ENCODE data around the gene CAPN14. TPM values are rescaled to one million over a fixed set of nuclear protein-coding genes. Genes with fewer than 3 reads are reported as not detected.

CAPN14 gene
- total RNA-seq, 2 experiments from 2014 or later: 0.59 to 0.69 TPM

DNA sequence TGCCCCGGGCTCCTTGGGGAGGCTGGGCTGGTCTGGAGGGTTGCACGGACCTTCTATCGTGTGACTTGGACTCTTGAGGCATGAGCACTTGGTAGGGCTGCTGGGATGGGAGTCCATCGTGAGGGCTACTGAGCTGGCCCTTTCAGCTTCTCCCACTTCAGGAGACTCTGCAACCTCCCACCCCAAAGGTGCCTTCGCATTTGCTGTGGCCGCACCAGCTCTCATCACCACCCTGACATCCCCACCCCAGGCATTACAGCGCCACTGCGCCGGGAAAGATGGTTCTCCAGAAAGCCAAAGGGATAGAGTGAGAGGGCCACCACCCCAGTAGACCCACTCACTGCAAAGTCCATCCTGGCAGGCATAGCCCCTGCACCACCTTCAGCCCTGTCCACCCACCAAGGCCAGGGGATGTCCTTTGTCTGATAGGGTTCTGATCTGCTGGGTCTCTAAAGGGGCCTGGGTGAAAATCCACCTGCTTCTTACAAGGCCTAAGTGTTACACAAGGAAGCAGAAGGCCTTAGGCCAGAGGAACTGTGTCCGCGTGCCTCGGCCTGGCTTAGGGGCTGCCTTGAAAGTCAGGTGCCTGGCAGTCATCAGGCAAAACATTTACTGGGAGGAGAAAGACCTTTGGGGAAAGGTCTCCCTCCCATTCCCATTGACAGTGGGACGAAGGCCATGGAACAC, 21.7 kb upstream of the CAPN14 start:
- ChIA-PET POLR2A (no interaction called here), CTCF (interaction anchor here (1.0 kb wide), 1 partner anchor 94 kb away, joined by 3 read pairs; no protein-coding TSS in a partner anchor)
- Mint-ChIP-seq H3K9me3 (no peaks in the 10 kb centered on the region), H3K27me3 (no peaks in the 10 kb centered on the region), H3K4me3 (no peak overlapping the region), H3K27ac (no peak overlapping the region), H3K36me3 (ENCODE audit: low read depth) (no peaks in the 10 kb centered on the region), H3K4me1 (ENCODE audit: low read depth) (peaks cover 9% of the 10 kb centered on the region)
- no peak for DNase-seq
- TF ChIP-seq, protein P1, sequence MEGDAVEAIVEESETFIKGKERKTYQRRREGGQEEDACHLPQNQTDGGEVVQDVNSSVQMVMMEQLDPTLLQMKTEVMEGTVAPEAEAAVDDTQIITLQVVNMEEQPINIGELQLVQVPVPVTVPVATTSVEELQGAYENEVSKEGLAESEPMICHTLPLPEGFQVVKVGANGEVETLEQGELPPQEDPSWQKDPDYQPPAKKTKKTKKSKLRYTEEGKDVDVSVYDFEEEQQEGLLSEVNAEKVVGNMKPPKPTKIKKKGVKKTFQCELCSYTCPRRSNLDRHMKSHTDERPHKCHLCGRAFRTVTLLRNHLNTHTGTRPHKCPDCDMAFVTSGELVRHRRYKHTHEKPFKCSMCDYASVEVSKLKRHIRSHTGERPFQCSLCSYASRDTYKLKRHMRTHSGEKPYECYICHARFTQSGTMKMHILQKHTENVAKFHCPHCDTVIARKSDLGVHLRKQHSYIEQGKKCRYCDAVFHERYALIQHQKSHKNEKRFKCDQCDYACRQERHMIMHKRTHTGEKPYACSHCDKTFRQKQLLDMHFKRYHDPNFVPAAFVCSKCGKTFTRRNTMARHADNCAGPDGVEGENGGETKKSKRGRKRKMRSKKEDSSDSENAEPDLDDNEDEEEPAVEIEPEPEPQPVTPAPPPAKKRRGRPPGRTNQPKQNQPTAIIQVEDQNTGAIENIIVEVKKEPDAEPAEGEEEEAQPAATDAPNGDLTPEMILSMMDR (IDR thresholded peaks at IDR 0.05): no peak
- no peak for ATAC-seq
- intact Hi-C loops (cut with micrococcal nuclease): no loop called here

DNA sequence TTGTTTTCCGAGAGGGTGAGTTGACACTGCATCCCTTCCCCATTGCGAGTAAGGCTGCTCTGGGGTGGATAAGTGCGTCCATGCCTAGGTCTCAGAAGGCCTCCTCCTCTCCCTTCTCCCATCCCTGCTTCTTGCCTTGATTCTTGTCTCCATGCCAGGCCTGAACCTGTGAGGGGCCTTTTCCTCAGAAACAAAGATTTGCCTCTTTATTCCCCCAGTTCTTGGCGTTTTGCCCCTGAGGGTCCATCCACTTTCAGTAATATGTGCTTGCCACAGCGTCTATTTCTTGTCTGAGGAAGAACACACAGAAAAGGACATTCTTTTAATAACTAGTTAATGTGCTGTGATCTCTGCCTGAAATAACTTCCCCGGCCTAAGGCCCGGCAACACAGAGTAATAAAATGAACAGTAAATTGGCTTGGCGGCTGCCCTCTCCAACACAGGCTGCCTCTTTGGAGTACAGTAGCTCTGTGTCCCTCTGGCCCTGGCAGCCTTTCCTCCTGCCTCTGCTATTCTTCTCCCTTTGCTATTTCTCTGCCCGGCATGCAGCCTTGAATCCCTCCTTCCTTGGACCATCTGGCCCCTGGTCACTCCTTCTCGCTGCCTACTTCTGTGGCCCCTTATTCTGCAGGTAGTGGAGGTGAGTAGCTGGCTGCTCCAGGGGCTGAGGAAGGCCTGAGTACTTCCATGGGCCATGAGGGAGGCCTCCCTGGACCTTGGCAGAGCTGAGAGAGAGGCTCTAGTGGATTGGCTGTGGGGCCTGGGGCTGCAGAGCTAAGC, 21.0 kb upstream of the CAPN14 start:
- POLR2A ChIA-PET: no interaction called here
- no peaks in the 10 kb centered on the region for H3K27me3 Mint-ChIP-seq

DNA sequence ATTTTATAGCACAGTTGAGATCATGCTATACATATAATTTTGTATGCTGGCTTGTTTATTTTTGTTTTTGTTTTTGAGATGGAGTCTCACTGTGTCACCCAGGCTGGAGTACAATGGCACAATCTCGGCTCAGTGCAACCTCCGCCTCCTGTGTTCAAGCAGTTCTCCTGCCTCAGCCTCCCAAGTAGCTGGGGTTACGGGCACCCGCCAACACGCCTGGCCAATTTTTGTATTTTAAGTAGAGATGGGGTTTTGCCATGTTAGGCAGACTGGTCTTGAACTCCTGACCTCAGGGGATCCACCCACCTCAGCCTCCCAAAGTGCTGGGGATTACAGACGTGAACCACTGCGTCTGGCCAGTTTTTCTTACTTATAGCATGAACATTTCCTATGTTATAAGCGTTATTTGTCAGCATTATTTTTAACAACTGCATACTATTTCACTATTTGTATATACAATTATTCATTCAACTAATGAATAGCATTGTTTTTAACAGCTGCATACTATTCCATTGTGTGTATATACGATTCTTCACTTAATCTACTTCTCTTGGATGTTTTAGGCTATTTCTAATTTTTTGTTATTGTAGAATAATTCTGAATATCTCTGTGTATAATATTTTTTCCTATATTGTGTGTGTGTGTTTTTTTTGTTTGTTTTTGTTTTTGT, 20.2 kb upstream of the CAPN14 start:
- Mint-ChIP-seq H3K36me3 (ENCODE audit: low read depth) (no peaks in the 10 kb centered on the region), H3K4me3 (no peak overlapping the region), H3K4me1 (ENCODE audit: low read depth) (peaks cover 14% of the 10 kb centered on the region), H3K27ac (no peak overlapping the region), H3K9me3 (no peaks in the 10 kb centered on the region), H3K27me3 (no peaks in the 10 kb centered on the region)
- no peak for ATAC-seq
- ChIA-PET CTCF (interaction anchor here (0.7 kb wide), 1 partner anchor 68 kb away, joined by 3 read pairs; no protein-coding TSS in a partner anchor), POLR2A (no interaction called here)
- TF ChIP-seq, protein P1 (IDR thresholded peaks at IDR 0.05): no peak
- DNase-seq: no peak
- intact Hi-C loops (cut with micrococcal nuclease): no loop called here

More for the DNA sequence above, 21.0 kb upstream of the CAPN14 start:
- no peak for DNase-seq
- no peak for ATAC-seq
- intact Hi-C loops (cut with micrococcal nuclease): no loop called here
- Mint-ChIP-seq H3K4me3 (no peak overlapping the region), H3K27ac (no peak overlapping the region), H3K36me3 (ENCODE audit: low read depth) (no peaks in the 10 kb centered on the region), H3K9me3 (no peaks in the 10 kb centered on the region), H3K4me1 (ENCODE audit: low read depth) (peaks cover 10% of the 10 kb centered on the region)
- CTCF ChIA-PET: interaction anchor here (1.0 kb wide), 1 partner anchor 95 kb away, joined by 3 read pairs; no protein-coding TSS in a partner anchor
- TF ChIP-seq, protein P1 (IDR thresholded peaks at IDR 0.05): no peak

DNA sequence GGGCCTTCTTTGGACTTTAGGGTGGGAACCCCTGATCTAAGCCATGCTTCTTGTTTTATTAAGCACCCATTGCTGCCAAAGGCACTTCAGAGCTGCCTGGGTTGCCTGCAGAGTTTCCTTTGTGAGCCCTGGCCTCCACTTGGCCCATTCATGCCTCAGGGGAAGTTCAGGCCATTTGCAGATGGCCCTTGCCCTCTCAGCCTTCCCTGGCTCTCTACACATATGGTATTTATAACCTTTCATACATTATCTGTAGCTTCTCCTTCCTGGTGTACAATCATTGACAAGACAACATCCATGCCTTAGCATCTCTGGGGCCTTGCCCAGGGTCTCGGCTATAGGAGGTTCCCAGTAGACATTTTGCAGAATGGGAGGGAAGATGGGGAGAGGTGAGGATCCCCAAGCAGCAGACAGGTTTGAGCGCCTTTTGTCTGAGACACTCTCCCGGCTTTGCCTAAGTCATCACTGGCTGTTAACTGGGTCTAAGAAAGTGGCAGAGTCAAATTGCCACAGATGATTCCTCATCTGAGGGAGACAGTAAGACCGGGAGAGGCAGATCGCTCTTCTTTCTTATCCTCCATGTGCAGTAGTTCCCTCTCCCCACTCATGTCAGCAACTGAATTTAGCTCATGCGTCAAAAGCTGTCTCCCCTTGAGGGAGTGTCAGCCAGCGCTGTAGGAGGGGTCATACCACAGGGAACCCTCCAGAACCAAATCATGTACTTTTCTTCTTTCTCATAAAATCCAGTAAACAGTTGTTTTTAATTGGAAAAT, 19.3 kb upstream of the CAPN14 start:
- H3K36me3 Mint-ChIP-seq (ENCODE audit: low read depth): no peaks in the 10 kb centered on the region
- ChIA-PET POLR2A (interaction anchor here (0.7 kb wide), 1 partner anchor 261 kb away, joined by 4 read pairs; no protein-coding TSS in a partner anchor), CTCF (interaction anchor here (0.7 kb wide), 1 partner anchor 67 kb away, joined by 3 read pairs; no protein-coding TSS in a partner anchor)
- H3K27me3 Mint-ChIP-seq: no peaks in the 10 kb centered on the region
- H3K9me3 Mint-ChIP-seq: no peaks in the 10 kb centered on the region
- H3K4me3 Mint-ChIP-seq: no peak overlapping the region
- H3K4me1 Mint-ChIP-seq (ENCODE audit: low read depth): peaks cover 14% of the 10 kb centered on the region
- intact Hi-C loops (cut with micrococcal nuclease): no loop called here
- H3K27ac Mint-ChIP-seq: no peak overlapping the region
- DNase-seq: no peak
- no peak for ATAC-seq
- TF ChIP-seq, protein P1 (IDR thresholded peaks at IDR 0.05): no peak

Data from activated CD8-positive, alpha-beta T cell treated with anti-CD3 and anti-CD28 coated beads for 36 hours (primary cell).